MM.1S (cell line): ENCODE data around the gene CALML4.

Experiments used
- DNase-seq: peaks from one replicate; pipeline ENCODE4 v3.0.0-alpha.2; 2015
- H2AFZ ChIP-seq: fragments of 300-600 bp; sonication (generic); 2 replicates; pipeline ENCODE4 v1.6.0; 2016; ENCODE audit warnings: antibody characterized with exemption, low read length
- H3F3A ChIP-seq: fragments of 300-600 bp; sonication (generic); 2 replicates; pipeline ENCODE4 v1.6.1; 2016; ENCODE audit warnings: mild to moderate bottlenecking, antibody characterized with exemption, low read length, moderate library complexity, mixed read lengths; ENCODE audit not compliant: insufficient read depth
- H3K27ac ChIP-seq: fragments of 300-600 bp; sonication (generic); 2 replicates; pipeline ENCODE4 v1.5.1; 2016; ENCODE audit warnings: mild to moderate bottlenecking, low read length
- H3K27me3 ChIP-seq: fragments of 300-600 bp; sonication (generic); replicated peaks from 2 replicates; pipeline ENCODE4 v1.6.0; 2016; ENCODE audit warnings: low read length; ENCODE audit not compliant: insufficient read depth
- H3K36me3 ChIP-seq: fragments of 300-600 bp; sonication (generic); replicated peaks from 2 replicates; pipeline ENCODE4 v1.6.1; 2016; ENCODE audit warnings: mild to moderate bottlenecking, low read length, mixed read lengths; ENCODE audit not compliant: insufficient read depth
- H3K4me1 ChIP-seq: fragments of 300-600 bp; sonication (generic); 2 replicates; pipeline ENCODE4 v1.6.1; 2016; ENCODE audit warnings: low read length, mixed read lengths
- H3K4me2 ChIP-seq: fragments of 300-600 bp; sonication (generic); 2 replicates; pipeline ENCODE4 v1.6.0; 2016; ENCODE audit warnings: low read depth, low read length
- H3K4me3 ChIP-seq: fragments of 300-600 bp; sonication (generic); 2 replicates; pipeline ENCODE4 v1.5.1; 2016; ENCODE audit warnings: low read length, mixed read lengths
- H3K79me2 ChIP-seq: fragments of 300-600 bp; sonication (generic); 2 replicates; pipeline ENCODE4 v1.6.1; 2016; ENCODE audit warnings: mixed run types, low read length, mixed read lengths
- H3K9ac ChIP-seq: fragments of 300-600 bp; sonication (generic); 2 replicates; pipeline ENCODE4 v1.6.1; 2016; ENCODE audit warnings: low read length, mixed read lengths
- H3K9me2 ChIP-seq: fragments of 300-600 bp; sonication (generic); replicated peaks from 2 replicates; pipeline ENCODE4 v1.6.1; 2016; ENCODE audit warnings: mild to moderate bottlenecking, low read length, mixed read lengths; ENCODE audit not compliant: insufficient read depth
- H3K9me3 ChIP-seq: fragments of 300-600 bp; sonication (generic); replicated peaks from 2 replicates; pipeline ENCODE4 v1.6.1; 2016; ENCODE audit warnings: mild to moderate bottlenecking, low read length, mixed read lengths; ENCODE audit not compliant: insufficient read depth
- H4K20me1 ChIP-seq: fragments of 300-600 bp; sonication (generic); 2 replicates; pipeline ENCODE4 v1.6.1; 2016; ENCODE audit warnings: mild to moderate bottlenecking, low read length, moderate library complexity, mixed read lengths; ENCODE audit not compliant: insufficient read depth
- EZH2 ChIP-seq: fragments of 300-600 bp; sonication (generic); optimal IDR thresholded peaks from 2 replicates; pipeline ENCODE3; 2017; ENCODE audit warnings: low read depth, mild to moderate bottlenecking, antibody characterized with exemption, low read length, mixed read lengths
- EZH2phosphoT487 ChIP-seq: fragments of 300-600 bp; sonication (generic); IDR thresholded peaks from 2 replicates; pipeline ENCODE4 v1.6.1; 2018; ENCODE audit warnings: antibody characterized with exemption, low read length
- TF ChIP-seq, protein P1 (sequence below): fragments of 300-600 bp; sonication (generic); IDR thresholded peaks from 2 replicates; pipeline ENCODE4 v1.5.1; 2016; ENCODE audit warnings: antibody characterized with exemption, low read length, mixed read lengths

Gene CALML4

DNA sequence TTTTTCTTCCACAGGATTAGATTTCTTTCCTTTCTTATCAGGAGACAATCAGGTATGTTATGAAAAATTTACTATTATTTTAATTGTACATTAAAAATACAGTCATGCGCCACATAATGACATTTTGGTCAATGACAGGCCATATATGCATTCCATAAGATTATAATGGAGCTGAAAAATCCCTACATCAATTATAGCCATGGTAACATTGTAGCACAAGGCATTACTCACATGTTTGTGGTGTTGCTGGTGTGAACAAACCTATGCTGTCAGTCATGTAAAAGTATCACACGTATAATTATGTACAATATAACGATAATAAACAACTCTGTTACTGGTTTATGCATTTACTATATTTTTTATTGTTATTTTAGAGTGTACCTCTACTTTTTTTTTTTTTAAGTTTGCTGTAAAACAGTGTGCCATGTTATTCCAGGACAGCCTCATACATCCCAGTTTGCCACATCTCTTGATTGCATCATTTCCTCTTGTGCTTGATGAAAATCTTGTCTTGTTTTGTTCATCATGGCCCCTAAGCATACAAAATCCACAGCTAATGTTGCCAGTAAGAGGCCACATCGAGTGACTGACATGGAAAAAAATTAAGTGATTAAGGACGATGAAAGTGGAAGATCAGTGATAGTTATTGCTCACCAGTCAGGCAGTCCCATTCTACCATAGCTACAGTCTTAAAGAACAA lies 21.4 kb downstream of the CALML4 start:
- peaks cover 7% of the 10 kb centered on the region; the same call in 1 of the 2 replicates for H3K79me2 ChIP-seq
- no peak for DNase-seq
- no peaks in the 10 kb centered on the region for H3K9me2 ChIP-seq
- H3K9ac ChIP-seq, result no peak overlapping the region
- no peaks in the 10 kb centered on the region for H3K27me3 ChIP-seq
- H3K4me2 ChIP-seq, result no peak overlapping the region
- no peak overlapping the region for H3K4me3 ChIP-seq
- H2AFZ ChIP-seq, result no peak overlapping the region
- H3K27ac ChIP-seq, result no peak overlapping the region
- peaks cover 9% of the 10 kb centered on the region; the same call in 1 of the 2 replicates for H3K36me3 ChIP-seq
- H3K9me3 ChIP-seq, result no peaks in the 10 kb centered on the region
- peaks cover 27% of the 10 kb centered on the region for H3F3A ChIP-seq
- H4K20me1 ChIP-seq, result no peaks in the 10 kb centered on the region
- TF ChIP-seq EZH2phosphoT487 (no peak), EZH2 (no peak)
- TF ChIP-seq, protein P1, sequence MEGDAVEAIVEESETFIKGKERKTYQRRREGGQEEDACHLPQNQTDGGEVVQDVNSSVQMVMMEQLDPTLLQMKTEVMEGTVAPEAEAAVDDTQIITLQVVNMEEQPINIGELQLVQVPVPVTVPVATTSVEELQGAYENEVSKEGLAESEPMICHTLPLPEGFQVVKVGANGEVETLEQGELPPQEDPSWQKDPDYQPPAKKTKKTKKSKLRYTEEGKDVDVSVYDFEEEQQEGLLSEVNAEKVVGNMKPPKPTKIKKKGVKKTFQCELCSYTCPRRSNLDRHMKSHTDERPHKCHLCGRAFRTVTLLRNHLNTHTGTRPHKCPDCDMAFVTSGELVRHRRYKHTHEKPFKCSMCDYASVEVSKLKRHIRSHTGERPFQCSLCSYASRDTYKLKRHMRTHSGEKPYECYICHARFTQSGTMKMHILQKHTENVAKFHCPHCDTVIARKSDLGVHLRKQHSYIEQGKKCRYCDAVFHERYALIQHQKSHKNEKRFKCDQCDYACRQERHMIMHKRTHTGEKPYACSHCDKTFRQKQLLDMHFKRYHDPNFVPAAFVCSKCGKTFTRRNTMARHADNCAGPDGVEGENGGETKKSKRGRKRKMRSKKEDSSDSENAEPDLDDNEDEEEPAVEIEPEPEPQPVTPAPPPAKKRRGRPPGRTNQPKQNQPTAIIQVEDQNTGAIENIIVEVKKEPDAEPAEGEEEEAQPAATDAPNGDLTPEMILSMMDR, result no peak
- H3K4me1 ChIP-seq, result peaks cover 32% of the 10 kb centered on the region

GRCh38 chr15:68177742-68178141 lies 27.4 kb downstream of the CALML4 start:
- H3K4me1 ChIP-seq, result no peaks in the 10 kb centered on the region; the same call in 1 of the 2 replicates
- H3K36me3 ChIP-seq, result peaks cover 8% of the 10 kb centered on the region; the same call in 1 of the 2 replicates
- no peak overlapping the region for H3K9ac ChIP-seq
- H2AFZ ChIP-seq, result no peak overlapping the region
- no peak overlapping the region for H3K4me3 ChIP-seq
- no peak overlapping the region for H3K27ac ChIP-seq
- H4K20me1 ChIP-seq, result no peaks in the 10 kb centered on the region
- no peaks in the 10 kb centered on the region for H3F3A ChIP-seq
- TF ChIP-seq, protein P1, result no peak
- TF ChIP-seq EZH2phosphoT487 (no peak), EZH2 (no peak)
- no peak overlapping the region for H3K4me2 ChIP-seq
- no peaks in the 10 kb centered on the region for H3K9me2 ChIP-seq
- no peaks in the 10 kb centered on the region for H3K27me3 ChIP-seq
- H3K9me3 ChIP-seq, result no peaks in the 10 kb centered on the region
- DNase-seq, result no peak
- H3K79me2 ChIP-seq, result no peaks in the 10 kb centered on the region

- Histone ChIP-seq H3K4me2 (no peak overlapping the region), H3K27ac (no peak overlapping the region), H4K20me1 (no peaks in the 10 kb centered on the region), H3K9me2 (no peaks in the 10 kb centered on the region), H3K4me3 (no peak overlapping the region), H3K9ac (no peak overlapping the region), H3F3A (no peaks in the 10 kb centered on the region), H3K79me2 (no peaks in the 10 kb centered on the region), H3K9me3 (no peaks in the 10 kb centered on the region), H3K27me3 (no peaks in the 10 kb centered on the region), H3K36me3 (peaks cover 7% of the 10 kb centered on the region; the same call in 1 of the 2 replicates), H2AFZ (no peak overlapping the region), H3K4me1 (no peaks in the 10 kb centered on the region; the same call in 1 of the 2 replicates)
- TF ChIP-seq, protein P1, result no peak
- no peak for TF ChIP-seq EZH2phosphoT487
- no peak for TF ChIP-seq EZH2
- DNase-seq, result no peak
Measured at GRCh38 chr15:68176601-68177000, 28.5 kb downstream of the CALML4 start.
